Dermis microvascular lymphatic vessel endothelial cell (primary cell): Measurements from ENCODE around the gene FHIT. TPM values are rescaled to one million over a fixed set of nuclear protein-coding genes. Genes with fewer than 3 reads are reported as not detected.

Experiments used
- DNase-seq, 2 donors: peaks; one replicate each; pipeline versions ENCODE4 v3.0.0 to v3.0.0-alpha.2; 2010; ENCODE audit warnings: low read depth in 2 of 2
- total RNA-seq: library from RNA; depleted of rRNA; stranded (reverse); fragments of >200 nt; gene quantifications from 2 replicates; pipeline ENCODE4 v1.2.1, GENCODE V29; 2014

FHIT gene
- total RNA-seq, 1 donor from 2014 or later = 0.51 TPM

GRCh38 chr3:60307562-60308199 lies 943.6 kb downstream of the FHIT start:
- no peak for DNase-seq

DNA sequence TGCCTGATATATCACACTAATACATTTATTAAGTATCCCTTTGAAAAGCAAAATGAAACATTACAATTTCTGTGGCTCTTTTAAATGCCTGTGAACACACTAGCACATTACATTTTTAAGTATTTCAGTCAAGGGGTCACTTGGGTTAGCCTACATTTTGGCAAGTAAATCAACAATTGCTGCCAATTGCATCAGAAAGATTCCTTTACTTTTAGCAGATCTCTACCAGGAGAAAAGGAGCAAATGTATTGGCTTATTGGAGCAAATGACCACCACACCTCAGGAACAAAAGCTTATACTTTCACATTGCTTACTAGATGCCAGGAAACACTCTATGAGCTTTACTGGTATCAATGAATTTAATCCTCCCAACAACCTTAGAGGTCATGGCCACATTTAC lies 947.1 kb downstream of the FHIT start:
- no peak for DNase-seq

DNA sequence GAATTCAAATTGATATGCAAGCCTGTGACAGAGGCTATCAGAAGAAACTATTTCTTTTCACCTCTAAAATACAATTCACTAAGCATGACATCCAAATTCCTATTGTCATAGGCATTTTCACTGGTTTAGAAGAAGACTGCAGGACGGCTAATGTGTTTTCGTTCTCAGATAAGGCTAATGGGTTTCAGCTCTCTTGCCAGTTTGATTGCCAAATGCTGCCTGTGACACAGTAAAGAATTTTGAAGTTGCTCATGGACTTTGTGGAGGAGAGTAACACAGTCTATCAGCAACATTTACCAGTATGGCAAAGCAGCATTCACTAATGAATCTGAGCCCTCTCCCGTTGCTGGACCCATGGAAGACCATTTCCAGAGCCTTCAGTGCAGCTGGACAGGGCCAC lies 948.1 kb downstream of the FHIT start:
- no peak for DNase-seq

GRCh38 chr3:60301142-60301541 lies 950.1 kb downstream of the FHIT start:
- DNase-seq = no peak

- no peak for DNase-seq
Observed at GRCh38 chr3:60298141-60298540, 953.1 kb downstream of the FHIT start.

- DNase-seq = no peak
Observed at GRCh38 chr3:60294181-60294580, 957.1 kb downstream of the FHIT start.

DNA sequence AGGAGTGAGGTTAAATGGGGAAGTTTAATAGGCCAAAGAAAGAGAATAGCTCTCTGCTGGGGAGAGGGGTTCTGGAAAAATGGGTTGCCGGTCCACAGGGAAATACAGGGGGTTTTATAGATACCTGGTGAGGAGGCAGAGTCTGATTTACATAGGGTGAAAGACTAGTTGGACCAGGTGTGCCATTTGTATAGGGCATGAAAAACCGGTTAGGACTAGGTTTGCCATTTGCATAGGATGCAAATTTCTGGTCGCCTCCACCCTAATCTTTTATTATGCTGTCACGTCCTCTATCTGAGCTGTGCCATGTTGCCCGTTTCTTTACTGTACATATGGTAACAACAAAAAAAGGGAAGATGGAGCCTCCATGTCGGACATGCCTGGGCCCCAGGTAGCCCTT lies 960.1 kb downstream of the FHIT start:
- no peak for DNase-seq

- no peak for DNase-seq
Observed at GRCh38 chr3:60290122-60290492, 961.1 kb downstream of the FHIT start.

DNA sequence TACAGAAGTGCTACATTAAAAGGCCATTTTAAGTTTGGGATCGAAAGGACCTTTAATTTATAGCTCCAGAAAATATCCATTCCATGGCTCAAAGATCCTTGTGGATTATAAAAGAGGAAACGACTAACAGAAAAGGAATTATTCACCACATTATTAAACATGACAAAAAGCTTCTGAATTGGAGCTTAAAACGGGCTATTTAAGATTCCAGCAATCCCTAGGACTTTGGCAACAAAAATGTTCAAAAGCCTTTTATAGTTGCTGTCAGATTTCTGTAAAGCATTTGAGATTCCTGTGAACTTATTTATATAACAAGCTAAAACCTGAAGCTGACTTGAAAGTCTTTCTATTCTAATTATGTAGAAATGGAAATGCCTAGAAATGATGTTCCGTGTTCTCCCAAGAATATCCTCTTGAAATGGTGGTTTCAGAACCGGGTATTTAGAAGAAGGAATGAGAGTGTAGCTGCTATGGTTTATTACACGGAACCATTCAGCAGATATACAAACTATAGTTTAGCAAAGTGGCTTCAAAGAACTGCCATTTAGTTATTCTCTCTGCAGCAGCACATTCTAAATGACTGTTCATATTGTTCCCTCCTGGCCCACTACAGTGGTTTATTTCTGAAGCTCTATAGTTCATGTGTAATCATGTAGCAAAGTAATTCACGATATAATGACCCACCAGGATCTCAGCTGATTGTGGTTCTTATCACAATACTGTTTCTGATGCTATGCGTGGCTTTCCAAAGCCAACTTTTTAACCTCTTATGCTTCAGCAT lies 961.7 kb downstream of the FHIT start:
- no peak for DNase-seq

- DNase-seq = no peak
Observed at GRCh38 chr3:60282866-60283265, 968.4 kb downstream of the FHIT start.

- no peak for DNase-seq
Observed at GRCh38 chr3:60281970-60282369, 969.3 kb downstream of the FHIT start.

DNA sequence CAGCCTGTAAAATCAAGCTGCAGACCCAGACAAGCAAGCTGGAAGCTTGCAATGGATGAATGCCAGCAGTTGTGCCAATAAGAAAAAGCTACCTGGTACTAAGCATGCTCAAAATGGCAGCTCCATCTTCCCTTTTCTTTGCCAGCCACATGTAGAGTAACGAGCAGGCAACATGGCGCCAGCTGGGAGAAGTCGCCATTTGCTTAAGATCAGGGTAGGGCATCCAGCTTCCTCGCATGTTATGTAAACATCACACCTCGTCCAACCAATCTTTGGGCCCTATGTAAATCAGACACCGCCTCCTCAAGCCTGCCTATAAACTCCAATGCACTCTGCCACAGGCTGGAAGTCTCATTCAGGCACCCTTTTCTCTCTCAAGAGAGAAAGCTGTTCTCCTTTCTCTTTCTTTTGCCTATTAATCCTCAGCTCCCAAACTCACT lies 973.9 kb downstream of the FHIT start:
- no peak for DNase-seq

DNA sequence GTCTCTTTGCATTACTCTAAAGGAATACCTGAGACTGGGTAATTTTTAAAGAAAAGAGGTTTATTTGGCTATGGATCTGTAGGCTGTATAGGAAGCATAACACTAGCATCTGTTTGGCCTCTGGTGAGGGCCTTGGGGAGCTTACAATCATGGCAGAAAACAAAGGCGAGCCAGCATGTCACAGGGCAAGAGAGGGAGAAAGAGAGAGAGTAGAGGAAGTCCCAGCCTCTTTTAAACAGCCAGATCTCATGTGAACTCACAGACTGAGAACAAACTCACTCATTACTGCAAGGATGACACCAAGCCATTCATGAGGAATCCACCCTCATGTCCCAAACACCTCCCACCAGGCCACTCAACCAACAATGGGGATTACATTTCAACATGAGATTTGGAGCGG lies 974.6 kb downstream of the FHIT start:
- DNase-seq = no peak

- no peak for DNase-seq
Observed at GRCh38 chr3:60274646-60275045, 976.6 kb downstream of the FHIT start.

DNA sequence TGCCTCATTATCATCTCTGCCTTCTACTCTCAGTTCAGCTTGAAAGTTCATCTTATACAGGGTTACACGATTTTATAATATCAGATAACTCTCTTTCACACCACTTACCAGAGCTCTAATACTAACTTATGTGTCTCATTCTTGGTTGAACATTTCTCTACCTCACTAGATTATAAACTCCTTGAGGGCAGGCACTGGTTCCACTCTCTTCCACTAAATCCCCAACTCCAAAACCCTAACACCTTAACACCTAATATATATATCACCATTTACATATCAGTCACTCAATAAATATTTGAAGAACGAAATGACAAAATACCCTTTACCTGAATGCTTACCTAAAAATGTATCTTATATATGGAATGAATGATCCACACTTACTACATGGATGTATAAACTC lies 977.2 kb downstream of the FHIT start:
- no peak for DNase-seq

- DNase-seq = no peak
Observed at GRCh38 chr3:60269829-60270266, 981.4 kb downstream of the FHIT start.

DNA sequence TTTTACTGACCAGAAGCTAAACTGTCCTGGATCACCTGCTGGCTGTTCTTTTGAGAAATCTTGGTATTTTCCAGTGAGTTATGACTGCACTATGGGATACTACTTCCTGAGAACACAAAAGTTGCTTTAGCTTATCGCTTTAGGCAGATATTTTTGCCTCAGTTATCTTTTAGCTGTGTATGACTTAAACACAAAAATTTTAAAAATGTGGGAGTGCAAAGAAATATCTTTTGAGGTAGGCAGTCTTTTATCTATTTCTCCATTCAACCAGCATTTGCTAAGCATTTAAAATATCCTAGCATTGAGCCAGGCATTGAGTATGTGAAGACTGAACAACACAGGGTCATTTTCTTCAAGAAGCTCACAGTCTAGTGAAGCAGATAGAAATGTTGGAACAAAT lies 981.9 kb downstream of the FHIT start:
- DNase-seq = no peak

DNA sequence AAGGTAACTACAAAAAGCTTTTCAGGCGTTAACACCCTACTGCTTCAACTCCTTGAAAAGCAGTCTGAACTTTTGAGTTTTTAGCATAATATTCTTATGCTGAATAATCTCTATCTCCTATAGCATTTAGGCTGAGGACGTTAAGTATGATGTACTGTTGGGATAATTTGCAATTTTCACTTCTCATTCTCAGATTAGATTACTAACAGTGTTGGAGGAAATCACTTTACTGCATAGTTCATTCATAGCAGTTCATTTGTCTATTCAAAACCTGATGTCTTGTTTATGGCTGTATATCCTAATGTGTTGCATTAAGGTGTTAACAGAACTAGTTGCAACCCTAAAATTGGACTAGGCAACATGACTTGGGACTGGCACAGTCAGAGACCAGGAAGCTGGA lies 983.1 kb downstream of the FHIT start:
- DNase-seq = no peak

DNA sequence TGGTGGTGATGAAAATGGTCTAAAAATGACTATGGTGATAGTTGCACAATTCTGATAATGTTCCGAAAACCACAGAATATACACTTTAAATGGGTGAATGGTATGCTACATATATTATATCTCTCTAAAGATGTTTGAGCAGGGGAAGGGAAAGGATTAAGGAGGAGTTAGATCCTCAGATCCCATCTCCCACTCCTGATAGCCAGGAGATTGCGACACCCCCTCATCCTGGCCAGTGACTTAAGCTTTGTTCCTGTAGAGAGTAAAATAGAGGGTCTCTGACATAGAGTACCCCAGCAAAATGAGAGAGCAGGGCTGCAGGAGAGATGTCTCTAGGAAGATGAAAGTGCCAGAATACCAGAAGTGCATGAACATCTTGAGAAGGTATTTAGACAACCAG lies 984.8 kb downstream of the FHIT start:
- DNase-seq = no peak

- no peak for DNase-seq
Observed at GRCh38 chr3:60263191-60263590, 988.1 kb downstream of the FHIT start.

GRCh38 chr3:60262546-60262945 lies 988.7 kb downstream of the FHIT start:
- no peak for DNase-seq

GRCh38 chr3:60260546-60260945 lies 990.7 kb downstream of the FHIT start:
- DNase-seq = no peak

- no peak for DNase-seq
Observed at GRCh38 chr3:60250810-60251209, 1000.4 kb downstream of the FHIT start.
